Trophoblast cell (in vitro differentiated cells and primary cell): ENCODE results near the gene FANCC.

Source experiments
- DNase-seq, 2 donors: peaks; one replicate each; pipeline ENCODE4 v3.0.0-alpha.2; 2016
- H2AFZ ChIP-seq: 2 replicates; pipeline ENCODE4 v1.6.1; 2013; ENCODE audit warnings: low read length, moderate library complexity, mild to moderate bottlenecking; ENCODE audit not compliant: insufficient read depth, poor library complexity
- H2AK5ac ChIP-seq: 2 replicates; pipeline ENCODE4 v1.6.1; 2013; ENCODE audit warnings: mild to moderate bottlenecking, low read length
- H2BK120ac ChIP-seq: 2 replicates; pipeline ENCODE4 v1.6.1; 2013; ENCODE audit warnings: low read length, mild to moderate bottlenecking, moderate library complexity; ENCODE audit not compliant: insufficient read depth, poor library complexity
- H2BK12ac ChIP-seq: 2 replicates; pipeline ENCODE4 v1.6.1; 2013; ENCODE audit warnings: mild to moderate bottlenecking, low read length, moderate library complexity
- H2BK5ac ChIP-seq: 2 replicates; pipeline ENCODE4 v1.6.1; 2013; ENCODE audit warnings: low read length, low read depth, moderate library complexity, mild to moderate bottlenecking; ENCODE audit not compliant: poor library complexity
- H3K14ac ChIP-seq: 2 replicates; pipeline ENCODE4 v1.6.1; 2013; ENCODE audit warnings: mild to moderate bottlenecking, low read length
- H3K18ac ChIP-seq: 2 replicates; pipeline ENCODE4 v1.6.1; 2013; ENCODE audit warnings: mild to moderate bottlenecking, low read length
- H3K23ac ChIP-seq: 2 replicates; pipeline ENCODE4 v1.6.1; 2013; ENCODE audit warnings: low read length
- H3K27ac ChIP-seq: 2 replicates; pipeline ENCODE4 v1.5.1; 2013; ENCODE audit warnings: low read depth, mild to moderate bottlenecking, inconsistent platforms, low read length, moderate library complexity
- H3K27me3 ChIP-seq: 2 replicates; pipeline ENCODE4 v1.6.1; 2013; ENCODE audit warnings: inconsistent platforms, mild to moderate bottlenecking, low read length, moderate library complexity; ENCODE audit not compliant: insufficient read depth
- H3K36me3 ChIP-seq, 2 experiments: 1 replicate in 1 of 2; 2 replicates in 1 of 2; pipeline ENCODE4 v1.6.1; 2013; ENCODE audit warnings: low read length in 2 of 2, mild to moderate bottlenecking in 2 of 2, moderate library complexity in 1 of 2; ENCODE audit not compliant: insufficient read depth in 2 of 2, control insufficient read depth in 1 of 2
- H3K4ac ChIP-seq: 2 replicates; pipeline ENCODE4 v1.6.1; 2013; ENCODE audit warnings: low read depth, mild to moderate bottlenecking, low read length, moderate library complexity
- H3K4me1 ChIP-seq, 2 experiments: 1 replicate in 1 of 2; 2 replicates in 1 of 2; pipeline ENCODE4 v1.6.1; 2013; ENCODE audit warnings: low read length in 2 of 2, mild to moderate bottlenecking in 2 of 2, moderate library complexity in 1 of 2; ENCODE audit not compliant: insufficient read depth in 2 of 2, control insufficient read depth in 1 of 2
- H3K4me2 ChIP-seq: 2 replicates; pipeline ENCODE4 v1.6.1; 2013; ENCODE audit warnings: inconsistent platforms, mild to moderate bottlenecking, low read length, moderate library complexity
- H3K4me3 ChIP-seq: 2 replicates; pipeline ENCODE4 v1.5.1; 2013; ENCODE audit warnings: mild to moderate bottlenecking, low read depth, low read length, inconsistent platforms
- H3K79me1 ChIP-seq: one replicate; pipeline ENCODE4 v1.6.1; 2013; ENCODE audit warnings: low read length
- H3K79me2 ChIP-seq: 2 replicates; pipeline ENCODE4 v1.6.1; 2013; ENCODE audit warnings: low read length, mild to moderate bottlenecking; ENCODE audit not compliant: control insufficient read depth, insufficient read depth, poor library complexity
- H3K9ac ChIP-seq: 2 replicates; pipeline ENCODE4 v1.6.1; 2013; ENCODE audit warnings: mild to moderate bottlenecking, low read length
- H3K9me3 ChIP-seq: 2 replicates; pipeline ENCODE4 v1.6.1; 2013; ENCODE audit warnings: low read depth, mild to moderate bottlenecking, control low read depth, inconsistent platforms, low read length; ENCODE audit not compliant: insufficient read depth
- H4K12ac ChIP-seq: 2 replicates; pipeline ENCODE4 v1.6.1; 2013; ENCODE audit warnings: low read depth, mild to moderate bottlenecking, low read length, moderate library complexity
- H4K8ac ChIP-seq: 2 replicates; pipeline ENCODE4 v1.6.1; 2013; ENCODE audit warnings: low read depth, mild to moderate bottlenecking, low read length, moderate library complexity
- H4K91ac ChIP-seq: one replicate; pipeline ENCODE4 v1.6.1; 2013; ENCODE audit warnings: low read depth, mild to moderate bottlenecking, low read length, moderate library complexity
- WGBS: extraction: QIAGEN DNeasy Blood & Tissue Kit; methylation state at CpG from one replicate; pipeline ENCODE4 v1.1.7; 2013; ENCODE audit warnings: missing lambda C conversion rate; ENCODE audit not compliant: insufficient read length, insufficient coverage; ENCODE audit errors: extremely low coverage; 5-methylcytosine and 5-hydroxymethylcytosine counted together

FANCC gene

DNA sequence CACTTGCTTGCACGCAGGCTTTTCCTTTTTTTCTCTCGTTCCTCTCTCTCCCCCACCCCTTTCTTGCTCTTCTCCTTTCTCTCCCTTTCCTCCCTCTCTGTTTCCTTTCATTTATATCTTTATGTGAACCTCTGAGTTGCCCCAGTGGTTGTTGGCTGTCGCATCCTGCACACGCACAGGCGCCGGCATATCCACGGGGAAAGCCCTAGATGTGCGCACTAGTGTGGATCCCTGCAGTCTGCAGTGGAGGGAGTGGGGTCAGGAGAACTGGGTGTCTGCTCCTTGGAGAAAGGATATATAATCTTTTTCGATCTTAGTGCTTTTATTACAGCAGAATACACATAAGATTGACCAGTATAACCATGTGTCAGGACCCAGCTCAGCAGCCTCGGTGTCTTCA lies 223.5 kb downstream of the FANCC start:
- no peak overlapping the region for H4K12ac ChIP-seq
- no peak for DNase-seq
- peaks cover 39% of the 10 kb centered on the region for H3K79me1 ChIP-seq
- H2BK5ac ChIP-seq = no peak overlapping the region
- H3K36me3 ChIP-seq = peaks cover 12 to 21% of the 10 kb centered on the region in 2 experiments
- H3K9me3 ChIP-seq = no peaks in the 10 kb centered on the region
- H4K91ac ChIP-seq = peak overlapping the region; percentile 41
- peaks cover 47 to 61% of the 10 kb centered on the region in 2 experiments for H3K4me1 ChIP-seq
- no peak overlapping the region for H4K8ac ChIP-seq
- no peak overlapping the region for H3K14ac ChIP-seq
- no peak overlapping the region for H3K4ac ChIP-seq
- H3K9ac ChIP-seq = no peak overlapping the region
- peak overlapping the region; percentile 9 for H2BK120ac ChIP-seq
- H2AFZ ChIP-seq = no peak overlapping the region
- peak overlapping the region; percentile 24 for H3K18ac ChIP-seq
- H3K23ac ChIP-seq = no peak overlapping the region
- no peak overlapping the region for H2AK5ac ChIP-seq
- no peaks in the 10 kb centered on the region for H3K27me3 ChIP-seq
- no peak overlapping the region for H3K4me3 ChIP-seq
- no peak overlapping the region for H3K27ac ChIP-seq
- WGBS = no CpG with 5 or more reads among the region's 10 CpGs
- peaks cover 4% of the 10 kb centered on the region for H3K79me2 ChIP-seq
- no peak overlapping the region for H2BK12ac ChIP-seq
- H3K4me2 ChIP-seq = no peak overlapping the region

DNA sequence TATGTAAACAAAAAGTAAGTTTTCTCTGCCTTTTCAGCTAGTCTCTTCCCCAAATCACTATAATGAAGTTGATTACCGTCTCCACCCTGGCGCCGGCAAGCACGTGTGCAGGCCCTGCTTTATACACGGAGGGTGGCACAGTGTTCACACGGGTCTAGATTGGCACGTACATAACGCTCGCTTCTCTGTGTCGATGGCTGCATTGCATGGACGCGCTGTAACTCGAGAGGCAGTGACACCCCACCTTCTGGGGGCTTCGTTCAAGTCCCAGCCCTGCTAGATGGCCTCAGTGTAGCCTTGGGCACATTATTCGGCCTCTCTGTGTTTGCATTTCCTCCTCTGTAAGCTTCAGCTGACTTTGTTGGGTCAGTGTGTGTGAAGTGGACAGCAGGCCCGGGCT lies 223.9 kb downstream of the FANCC start:
- Histone ChIP-seq H3K23ac (no peak overlapping the region), H2BK120ac (peak overlapping the region; percentile 9), H3K79me2 (peaks cover 4% of the 10 kb centered on the region), H3K27ac (peak overlapping the region; percentile 99), H3K4me2 (no peak overlapping the region), H2BK5ac (no peak overlapping the region), H2BK12ac (no peak overlapping the region), H3K14ac (peak overlapping the region; percentile 14), H3K79me1 (peaks cover 40% of the 10 kb centered on the region), H3K4me1 (peaks cover 45 to 62% of the 10 kb centered on the region in 2 experiments), H4K91ac (peak overlapping the region; percentile 41), H3K4me3 (no peak overlapping the region), H3K9ac (peak overlapping the region; percentile 1), H3K18ac (peak overlapping the region; percentile 3), H3K9me3 (no peaks in the 10 kb centered on the region), H4K8ac (no peak overlapping the region), H2AFZ (no peak overlapping the region), H3K27me3 (no peaks in the 10 kb centered on the region), H3K36me3 (peaks cover 12 to 21% of the 10 kb centered on the region in 2 experiments), H4K12ac (no peak overlapping the region), H2AK5ac (no peak overlapping the region), H3K4ac (no peak overlapping the region)
- WGBS = no CpG with 5 or more reads among the region's 16 CpGs
- DNase-seq = no peak

DNA sequence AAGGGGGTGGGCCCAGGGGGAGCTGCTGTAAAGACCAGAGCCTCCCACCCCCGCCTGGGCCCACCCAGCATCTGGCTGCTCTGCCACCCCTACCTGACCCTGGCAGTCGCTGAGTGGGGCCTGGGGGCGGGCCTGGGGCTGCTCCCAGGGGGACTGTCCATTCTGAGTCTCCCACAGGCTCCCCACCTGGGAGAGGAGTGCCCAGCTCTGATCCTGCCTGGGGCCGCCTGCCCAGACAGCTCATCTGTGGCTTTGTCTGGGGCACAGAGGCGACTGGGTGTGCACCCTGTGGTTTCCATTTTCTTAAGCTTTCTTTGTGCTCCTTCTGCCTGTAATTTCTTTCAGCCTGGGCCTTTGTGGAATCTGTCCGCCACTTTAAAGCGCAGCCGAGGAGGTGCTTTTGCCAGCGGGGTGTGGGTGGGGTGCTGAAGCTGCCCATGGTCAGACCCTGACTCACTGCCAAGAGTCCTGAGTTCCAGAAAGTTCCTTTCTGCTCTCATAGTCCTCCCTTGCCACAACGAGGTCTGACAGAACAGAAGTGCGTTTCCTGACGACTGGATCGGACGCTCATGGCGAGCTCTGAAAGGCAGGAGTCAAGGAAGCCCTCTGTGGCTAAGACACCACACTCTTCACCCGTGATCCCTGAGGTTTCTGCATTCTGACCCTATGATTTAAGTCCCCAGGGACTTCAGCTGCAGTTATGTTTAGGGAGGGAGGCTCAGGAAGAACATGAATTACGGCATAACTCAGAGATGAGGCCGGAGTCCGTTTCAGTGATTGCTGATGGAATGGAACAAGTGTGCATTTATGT lies 225.0 kb downstream of the FANCC start:
- no peak overlapping the region for H3K9ac ChIP-seq
- H3K9me3 ChIP-seq = no peaks in the 10 kb centered on the region

DNA sequence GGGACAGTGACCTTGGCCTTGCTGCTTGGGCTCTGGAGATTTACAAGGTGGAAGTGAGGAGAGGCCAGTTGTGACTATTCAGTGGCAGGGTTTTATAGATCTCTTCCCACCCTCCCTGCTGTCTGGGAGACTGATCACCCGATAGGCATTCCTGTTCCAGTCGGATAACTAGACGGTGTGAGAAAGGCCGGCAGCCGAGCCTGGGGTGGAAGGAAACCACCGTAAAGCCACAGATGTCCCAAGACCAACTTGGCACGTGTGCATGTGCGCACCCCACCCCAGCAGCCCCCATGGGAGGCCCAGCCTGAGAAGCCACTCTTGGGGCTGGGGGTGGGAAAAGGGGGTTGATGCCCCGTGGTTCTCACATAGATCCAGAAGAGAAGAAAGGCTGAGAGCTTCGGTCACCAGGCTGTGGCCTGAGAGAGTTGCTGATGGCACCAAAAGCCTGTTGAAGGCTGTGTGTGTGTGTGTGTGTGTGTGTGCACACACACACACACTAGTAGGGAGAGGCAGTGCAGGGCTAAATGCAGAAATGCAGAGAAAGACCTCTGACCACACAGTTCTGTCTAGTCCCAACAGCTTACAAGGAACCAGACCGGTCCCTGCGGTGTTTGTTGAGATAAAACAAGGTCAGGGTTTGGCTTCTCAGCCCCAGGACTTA lies 225.8 kb downstream of the FANCC start:
- WGBS = no CpG with 5 or more reads among the region's 12 CpGs
- Histone ChIP-seq H2BK120ac (peak overlapping the region; percentile 79), H3K4ac (peak overlapping the region; percentile 85), H3K4me1 (peaks cover 38 to 57% of the 10 kb centered on the region in 2 experiments), H3K14ac (peak overlapping the region; percentile 75), H4K91ac (peak overlapping the region; percentile 82), H3K18ac (peak overlapping the region; percentile 94), H2AK5ac (peak overlapping the region; percentile 89), H3K9me3 (no peaks in the 10 kb centered on the region), H4K12ac (peak overlapping the region; percentile 62), H4K8ac (peak overlapping the region; percentile 69), H3K4me3 (no peak overlapping the region), H3K36me3 (peaks cover 10 to 15% of the 10 kb centered on the region in 2 experiments), H3K4me2 (peak overlapping the region; percentile 26), H3K27ac (peak overlapping the region; percentile 99), H3K79me1 (peaks cover 33% of the 10 kb centered on the region), H3K79me2 (peaks cover 4% of the 10 kb centered on the region), H3K9ac (no peak overlapping the region), H3K27me3 (no peaks in the 10 kb centered on the region), H3K23ac (no peak overlapping the region), H2BK5ac (peak overlapping the region; percentile 96), H2AFZ (peak overlapping the region; percentile 52), H2BK12ac (peak overlapping the region; percentile 65)
- peak; percentile 20 to 26 for DNase-seq

More for the DNA sequence above, 225.0 kb downstream of the FANCC start:
- Histone ChIP-seq H3K4me2 (no peak overlapping the region), H4K91ac (peak overlapping the region; percentile 82), H2BK12ac (peak overlapping the region; percentile 58), H2BK5ac (peak overlapping the region; percentile 12), H3K4me1 (peaks cover 38 to 57% of the 10 kb centered on the region in 2 experiments), H3K18ac (peak overlapping the region; percentile 27), H3K36me3 (peaks cover 14 to 19% of the 10 kb centered on the region in 2 experiments), H3K79me2 (peaks cover 4% of the 10 kb centered on the region), H4K8ac (peak overlapping the region; percentile 39), H3K14ac (peak overlapping the region; percentile 71), H3K27ac (peak overlapping the region; percentile 99), H2BK120ac (peak overlapping the region; percentile 7), H3K4ac (peak overlapping the region; percentile 24), H2AFZ (no peak overlapping the region), H3K79me1 (peaks cover 33% of the 10 kb centered on the region), H4K12ac (peak overlapping the region; percentile 21), H2AK5ac (peak overlapping the region; percentile 15), H3K4me3 (no peak overlapping the region), H3K23ac (no peak overlapping the region), H3K27me3 (no peaks in the 10 kb centered on the region)
- DNase-seq = no peak
- WGBS = no CpG with 5 or more reads among the region's 19 CpGs
